ENCODE results near the gene CTDP1.

Gene CTDP1

GRCh38 chr18:79800371-79801180 lies 121.0 kb downstream of the CTDP1 start:
- DNase-seq = no peak

GRCh38 chr18:79801217-79801616 lies 121.6 kb downstream of the CTDP1 start:
- no peak for DNase-seq

GRCh38 chr18:79801641-79802040 lies 122.0 kb downstream of the CTDP1 start:
- no peak for DNase-seq

- no peak for DNase-seq
Observed at GRCh38 chr18:79802298-79802697, 122.7 kb downstream of the CTDP1 start.

GRCh38 chr18:79803611-79804051 lies 124.0 kb downstream of the CTDP1 start:
- no peak for DNase-seq
